ENCODE measurements around the gene NECTIN4. TPM values are rescaled to one million over a fixed set of nuclear protein-coding genes. Genes with fewer than 3 reads are reported as not detected.
A peak's percentile ranks its signal among the peaks of the same experiment; 100 is the strongest.

NECTIN4 gene
- total and polyA plus RNA-seq, 2 experiments from 2014 or later: not detected

DNA sequence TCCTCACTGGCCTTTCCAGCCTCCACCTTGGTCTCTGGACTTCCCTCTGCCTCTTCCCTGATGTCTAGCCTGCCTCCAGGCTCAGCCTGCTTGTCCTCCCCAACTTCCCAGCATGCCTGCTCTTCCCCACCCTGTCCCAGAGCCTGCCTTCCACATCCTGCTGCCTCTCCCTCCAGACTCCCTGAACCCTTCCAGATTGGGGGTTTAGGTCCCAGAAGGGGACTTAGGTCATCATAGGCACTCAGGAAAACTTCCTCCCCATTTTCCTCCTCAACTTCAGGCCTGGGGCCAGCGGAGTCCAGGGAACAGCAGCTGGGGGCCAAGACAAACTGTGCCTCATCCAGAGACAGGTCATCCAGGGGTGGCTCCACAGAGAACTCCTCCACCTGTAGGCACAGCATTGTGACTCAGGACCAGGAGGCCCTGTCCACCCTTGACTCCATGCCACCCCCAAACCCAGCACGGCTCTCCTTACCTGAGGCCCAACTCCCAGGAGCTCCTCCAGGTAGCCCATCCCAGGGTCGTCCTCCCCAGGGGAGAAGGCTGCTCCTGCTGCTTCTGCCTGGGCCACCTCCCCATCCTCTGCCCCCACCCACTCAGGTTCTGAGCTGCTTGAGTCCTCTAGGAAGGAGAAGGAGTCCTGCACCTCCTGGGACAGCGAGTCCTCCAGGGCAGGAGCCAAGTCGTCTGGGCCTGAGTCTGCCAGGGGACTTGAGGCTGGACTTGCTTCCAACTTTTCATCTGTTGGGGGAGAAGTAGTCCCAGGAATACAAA is 40.2 kb downstream of the NECTIN4 start:
- Histone ChIP-seq H3K36me3 (no peaks in the 10 kb centered on the region), H3K9me3 (ENCODE audit: low read depth) (no peaks in the 10 kb centered on the region), H3K27ac (no peak overlapping the region), H3K27me3 (peaks cover 2% of the 10 kb centered on the region), H3K4me1 (ENCODE audit: low read depth) (peaks cover 11% of the 10 kb centered on the region), H3K4me3 (no peak overlapping the region)
- DNase-seq (ENCODE audit: low read depth in 1 of 2, low spot score in 1 of 2): no peak
- TF ChIP-seq, protein P1, sequence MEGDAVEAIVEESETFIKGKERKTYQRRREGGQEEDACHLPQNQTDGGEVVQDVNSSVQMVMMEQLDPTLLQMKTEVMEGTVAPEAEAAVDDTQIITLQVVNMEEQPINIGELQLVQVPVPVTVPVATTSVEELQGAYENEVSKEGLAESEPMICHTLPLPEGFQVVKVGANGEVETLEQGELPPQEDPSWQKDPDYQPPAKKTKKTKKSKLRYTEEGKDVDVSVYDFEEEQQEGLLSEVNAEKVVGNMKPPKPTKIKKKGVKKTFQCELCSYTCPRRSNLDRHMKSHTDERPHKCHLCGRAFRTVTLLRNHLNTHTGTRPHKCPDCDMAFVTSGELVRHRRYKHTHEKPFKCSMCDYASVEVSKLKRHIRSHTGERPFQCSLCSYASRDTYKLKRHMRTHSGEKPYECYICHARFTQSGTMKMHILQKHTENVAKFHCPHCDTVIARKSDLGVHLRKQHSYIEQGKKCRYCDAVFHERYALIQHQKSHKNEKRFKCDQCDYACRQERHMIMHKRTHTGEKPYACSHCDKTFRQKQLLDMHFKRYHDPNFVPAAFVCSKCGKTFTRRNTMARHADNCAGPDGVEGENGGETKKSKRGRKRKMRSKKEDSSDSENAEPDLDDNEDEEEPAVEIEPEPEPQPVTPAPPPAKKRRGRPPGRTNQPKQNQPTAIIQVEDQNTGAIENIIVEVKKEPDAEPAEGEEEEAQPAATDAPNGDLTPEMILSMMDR (IDR thresholded peaks at IDR 0.05; ENCODE audit: low read depth, low read length): no peak

DNA sequence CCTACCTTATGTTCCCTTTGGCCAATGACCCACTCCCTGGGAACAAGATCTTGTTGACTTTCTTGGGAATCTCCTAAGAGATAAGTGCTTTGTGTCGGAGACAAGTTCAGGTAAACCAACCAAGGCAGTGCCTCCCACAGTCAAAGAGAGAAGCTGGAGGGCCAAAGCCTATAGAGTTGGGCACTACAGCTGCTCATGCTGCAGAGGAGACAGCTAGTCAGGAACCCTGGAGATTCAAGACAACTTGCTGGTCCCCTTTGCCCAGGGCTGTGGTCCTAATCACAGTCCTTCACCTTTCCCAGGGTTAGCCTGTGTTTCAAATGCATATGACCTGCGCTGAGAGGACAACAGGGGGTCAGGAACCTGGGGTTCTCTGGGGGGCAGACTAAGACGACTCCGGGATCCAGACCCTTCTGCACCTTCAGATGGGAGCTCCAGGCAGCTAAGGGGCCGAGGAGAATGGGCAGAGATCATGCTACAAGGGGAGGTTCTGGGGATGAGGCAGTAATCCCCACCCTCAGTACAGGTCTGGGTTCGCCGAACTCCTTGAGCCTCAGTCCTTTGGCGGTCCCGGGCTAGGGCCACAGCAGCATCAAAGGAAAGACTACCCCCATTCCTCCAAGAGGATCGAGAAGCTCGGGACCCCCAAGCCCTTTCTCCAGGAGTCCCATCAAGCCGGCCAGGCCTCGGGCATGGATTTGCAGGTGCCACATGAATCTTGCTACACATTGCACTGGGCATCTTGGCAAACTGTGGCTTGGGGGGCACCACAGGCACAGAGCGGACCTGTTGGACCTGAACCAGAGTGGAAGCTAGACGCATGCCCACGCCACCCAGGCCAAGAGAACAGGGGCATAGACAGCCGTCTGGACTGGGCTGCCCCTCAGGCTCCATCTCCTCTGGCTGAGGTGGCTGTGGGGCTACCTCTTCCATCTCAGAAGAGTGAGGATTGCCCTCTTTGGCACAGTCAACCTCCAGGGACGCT is 41.6 kb downstream of the NECTIN4 start:
- Histone ChIP-seq H3K9me3 (ENCODE audit: low read depth) (no peaks in the 10 kb centered on the region), H3K36me3 (peaks cover 1% of the 10 kb centered on the region), H3K4me3 (no peak overlapping the region), H3K27me3 (peaks cover 2% of the 10 kb centered on the region), H3K27ac (no peak overlapping the region), H3K4me1 (ENCODE audit: low read depth) (peaks cover 12% of the 10 kb centered on the region)
- DNase-seq (ENCODE audit: low read depth in 1 of 2, low spot score in 1 of 2): no peak
- TF ChIP-seq, protein P1 (IDR thresholded peaks at IDR 0.05; ENCODE audit: low read depth, low read length): no peak

DNA sequence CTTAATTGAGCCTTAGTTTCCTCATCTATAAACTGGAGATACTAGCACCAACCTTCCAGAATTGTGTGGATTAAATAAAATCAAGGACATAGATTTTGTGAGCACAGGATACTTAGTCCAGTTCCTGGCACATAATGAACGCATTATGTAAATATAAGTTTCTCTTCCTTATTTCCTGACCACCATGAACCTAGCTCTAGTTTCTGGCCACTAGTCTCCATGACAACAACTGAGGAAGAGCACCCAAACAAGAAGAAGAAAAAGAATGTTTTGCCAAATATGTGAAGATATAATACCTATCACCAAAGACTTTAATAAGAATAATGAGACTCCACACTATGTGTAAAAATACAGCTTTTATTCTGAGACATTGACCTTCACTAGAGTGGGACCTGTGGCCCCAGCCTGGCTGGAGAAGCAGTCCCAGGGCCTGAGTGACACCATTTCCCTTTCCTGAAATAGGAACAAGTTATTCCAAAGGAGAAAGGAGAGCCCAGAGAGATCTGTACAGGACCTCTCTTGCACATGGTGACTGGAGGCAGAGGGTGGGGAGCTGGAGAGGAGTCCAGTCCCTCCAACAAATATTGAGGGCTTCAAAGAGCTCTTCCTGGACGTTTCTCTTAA is 42.6 kb downstream of the NECTIN4 start:
- Histone ChIP-seq H3K4me1 (ENCODE audit: low read depth) (peaks cover 12% of the 10 kb centered on the region), H3K27ac (peak overlapping the region; percentile 97), H3K4me3 (peak overlapping the region; percentile 73), H3K36me3 (peaks cover 11% of the 10 kb centered on the region), H3K9me3 (ENCODE audit: low read depth) (no peaks in the 10 kb centered on the region), H3K27me3 (peaks cover 2% of the 10 kb centered on the region)
- TF ChIP-seq, protein P1 (IDR thresholded peaks at IDR 0.05; ENCODE audit: low read depth, low read length): no peak
- no peak for DNase-seq (ENCODE audit: low read depth in 1 of 2, low spot score in 1 of 2)

DNA sequence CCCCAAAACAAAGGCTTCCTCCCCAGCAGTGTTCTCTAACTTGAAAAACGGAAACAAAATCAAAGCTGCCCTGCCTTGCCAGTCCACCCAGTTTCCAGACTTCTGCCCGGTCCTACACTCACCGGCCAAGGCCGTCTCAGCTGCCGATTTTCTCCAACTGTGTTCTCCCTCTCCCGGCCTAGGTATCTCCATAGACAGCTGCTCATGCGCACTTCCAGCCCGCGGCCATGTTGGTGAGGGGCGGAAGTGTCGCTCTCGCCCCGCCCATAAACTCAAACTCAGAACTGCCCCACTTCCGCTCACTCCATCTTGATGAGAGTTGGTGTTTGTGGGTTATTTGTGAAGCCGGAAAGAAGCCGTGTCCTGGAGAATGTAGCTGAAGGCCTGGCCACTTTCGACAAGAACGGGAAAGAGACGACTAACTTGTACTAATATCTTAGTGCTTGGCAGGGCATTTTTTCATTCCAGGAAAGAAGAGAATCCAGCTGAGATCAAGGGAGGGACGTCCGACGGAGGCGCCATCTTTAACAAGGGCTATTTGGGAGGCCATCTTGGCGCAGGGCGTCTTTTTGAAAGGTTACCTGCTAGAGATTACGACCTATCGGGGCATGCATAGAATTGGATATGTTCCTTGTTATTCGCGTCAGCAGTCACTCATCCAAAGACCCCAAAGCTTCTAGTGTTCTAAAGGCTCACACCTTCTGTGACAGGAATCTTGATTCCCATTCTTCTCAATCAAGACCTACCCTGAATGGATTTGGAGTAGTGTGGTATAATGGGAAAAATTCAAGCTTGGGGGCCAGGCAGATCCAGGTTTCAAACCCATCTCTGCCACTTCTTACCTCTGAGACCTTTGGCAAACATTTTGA is 43.4 kb downstream of the NECTIN4 start, which contains the start of gene USF1:
TSS of gene USF1 (minus strand) at position 242 of the 869 bp plus-strand sequence. CDS start 2,702 bp downstream, outside the sequence.
- peaks cover 2% of the 10 kb centered on the region for H3K27me3 ChIP-seq
- peak within 1 kb of the TSS; percentile 97 for H3K27ac ChIP-seq
- no peaks in the 10 kb centered on the region for H3K9me3 ChIP-seq (ENCODE audit: low read depth)
- peaks cover 12% of the 10 kb centered on the region for H3K4me1 ChIP-seq (ENCODE audit: low read depth)
- TF ChIP-seq, protein P1 (IDR thresholded peaks at IDR 0.05; ENCODE audit: low read depth, low read length): no peak
- peak within 1 kb of the TSS; percentile 73 for H3K4me3 ChIP-seq
- peak; percentile 97 to 98 for DNase-seq (ENCODE audit: low read depth in 1 of 2, low spot score in 1 of 2)
- peaks cover 16% of the 10 kb centered on the region for H3K36me3 ChIP-seq

All from cardiac muscle cell (in vitro differentiated cells and primary cell).